Esophagus squamous epithelium (tissue), 4 donors: Measurements from ENCODE around the gene GLRA1.

Experiments
- POLR2A ChIP-seq, 4 donors: fragments of 450-650 bp; IDR thresholded peaks; one replicate each; pipeline ENCODE4 v1.6.1; 2017; ENCODE audit warnings: antibody characterized with exemption in 4 of 4, mild to moderate bottlenecking in 4 of 4, moderate library complexity in 3 of 4
- TF ChIP-seq, protein P1 (sequence below), 6 experiments: fragments of 450-650 bp in 4 of 6; fragments of 200-600 bp in 2 of 6; sonication (generic) in 2 of 6; IDR thresholded peaks; one replicate each; pipeline ENCODE4 v1.5.1; 2016 to 2019; ENCODE audit warnings: antibody characterized with exemption in 6 of 6, mild to moderate bottlenecking in 4 of 6, moderate library complexity in 4 of 6

DNA sequence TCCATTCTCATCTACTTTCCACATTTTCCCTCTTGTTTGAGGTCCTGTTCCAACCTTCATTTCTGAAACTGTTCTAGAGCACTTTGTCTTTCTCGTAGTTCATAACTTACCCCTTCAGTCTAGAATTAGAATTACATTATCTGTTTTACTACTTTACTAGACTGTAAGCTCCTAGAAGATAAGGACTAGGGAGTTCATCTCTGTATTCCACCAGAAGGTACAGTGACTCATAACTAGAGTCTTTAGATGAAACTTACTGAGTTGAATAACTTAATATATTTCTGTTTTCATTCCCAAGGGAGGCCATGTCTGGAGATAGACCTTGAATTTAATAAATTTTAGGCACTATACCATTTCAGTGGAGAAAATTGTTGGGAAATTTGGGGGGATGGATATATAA lies 114.2 kb downstream of the GLRA1 start:
- TF ChIP-seq POLR2A (IDR thresholded peaks at IDR 0.05), result no peak
- TF ChIP-seq, protein P1, sequence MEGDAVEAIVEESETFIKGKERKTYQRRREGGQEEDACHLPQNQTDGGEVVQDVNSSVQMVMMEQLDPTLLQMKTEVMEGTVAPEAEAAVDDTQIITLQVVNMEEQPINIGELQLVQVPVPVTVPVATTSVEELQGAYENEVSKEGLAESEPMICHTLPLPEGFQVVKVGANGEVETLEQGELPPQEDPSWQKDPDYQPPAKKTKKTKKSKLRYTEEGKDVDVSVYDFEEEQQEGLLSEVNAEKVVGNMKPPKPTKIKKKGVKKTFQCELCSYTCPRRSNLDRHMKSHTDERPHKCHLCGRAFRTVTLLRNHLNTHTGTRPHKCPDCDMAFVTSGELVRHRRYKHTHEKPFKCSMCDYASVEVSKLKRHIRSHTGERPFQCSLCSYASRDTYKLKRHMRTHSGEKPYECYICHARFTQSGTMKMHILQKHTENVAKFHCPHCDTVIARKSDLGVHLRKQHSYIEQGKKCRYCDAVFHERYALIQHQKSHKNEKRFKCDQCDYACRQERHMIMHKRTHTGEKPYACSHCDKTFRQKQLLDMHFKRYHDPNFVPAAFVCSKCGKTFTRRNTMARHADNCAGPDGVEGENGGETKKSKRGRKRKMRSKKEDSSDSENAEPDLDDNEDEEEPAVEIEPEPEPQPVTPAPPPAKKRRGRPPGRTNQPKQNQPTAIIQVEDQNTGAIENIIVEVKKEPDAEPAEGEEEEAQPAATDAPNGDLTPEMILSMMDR (IDR thresholded peaks at IDR 0.05), result no peak
